SHP77 (cell line): Measurements from ENCODE around the gene CEP63.

Experiments used
- DNase-seq, 2 experiments: peaks; one replicate each; lab custom pipeline; 2025; lab: John Stamatoyannopoulos, UW

The CEP63 gene

GRCh38 chr3:134608023-134608770 lies 122.3 kb downstream of the CEP63 start:
- no peak for DNase-seq

DNA sequence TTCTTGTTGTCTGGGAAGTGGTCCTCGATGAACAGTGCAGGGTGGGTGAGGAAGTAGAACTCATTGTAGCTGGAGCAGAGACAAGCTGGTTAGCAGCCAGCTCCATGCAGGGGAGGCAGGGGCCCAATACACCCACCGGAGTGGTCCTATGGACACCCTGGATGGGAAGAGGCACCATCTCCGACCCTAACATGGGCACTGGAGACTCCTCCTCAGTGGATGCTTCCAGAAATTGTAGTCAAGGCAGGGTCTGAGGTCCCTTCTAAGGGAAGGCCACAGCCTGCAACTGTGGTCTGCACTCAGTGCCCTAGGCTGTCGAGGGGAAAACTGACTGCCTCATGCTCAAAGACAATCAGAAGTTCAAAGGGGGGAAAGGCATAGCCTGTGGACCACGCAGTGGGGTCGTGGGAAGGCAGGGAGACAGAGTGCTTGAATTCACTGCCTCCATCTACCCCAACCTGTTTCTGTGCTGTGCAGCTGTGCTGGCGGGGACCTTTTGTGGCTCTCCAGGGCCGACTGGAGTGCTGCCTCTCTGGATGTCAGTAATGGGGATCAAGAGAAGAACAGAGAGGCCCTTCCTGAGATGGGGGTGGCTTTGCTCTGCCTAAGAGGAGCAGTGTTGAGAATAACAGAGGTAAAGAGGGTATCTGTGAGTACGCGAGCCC lies 123.0 kb downstream of the CEP63 start:
- DNase-seq, result no peak

GRCh38 chr3:134609821-134610431 lies 124.1 kb downstream of the CEP63 start:
- DNase-seq, result no peak

DNA sequence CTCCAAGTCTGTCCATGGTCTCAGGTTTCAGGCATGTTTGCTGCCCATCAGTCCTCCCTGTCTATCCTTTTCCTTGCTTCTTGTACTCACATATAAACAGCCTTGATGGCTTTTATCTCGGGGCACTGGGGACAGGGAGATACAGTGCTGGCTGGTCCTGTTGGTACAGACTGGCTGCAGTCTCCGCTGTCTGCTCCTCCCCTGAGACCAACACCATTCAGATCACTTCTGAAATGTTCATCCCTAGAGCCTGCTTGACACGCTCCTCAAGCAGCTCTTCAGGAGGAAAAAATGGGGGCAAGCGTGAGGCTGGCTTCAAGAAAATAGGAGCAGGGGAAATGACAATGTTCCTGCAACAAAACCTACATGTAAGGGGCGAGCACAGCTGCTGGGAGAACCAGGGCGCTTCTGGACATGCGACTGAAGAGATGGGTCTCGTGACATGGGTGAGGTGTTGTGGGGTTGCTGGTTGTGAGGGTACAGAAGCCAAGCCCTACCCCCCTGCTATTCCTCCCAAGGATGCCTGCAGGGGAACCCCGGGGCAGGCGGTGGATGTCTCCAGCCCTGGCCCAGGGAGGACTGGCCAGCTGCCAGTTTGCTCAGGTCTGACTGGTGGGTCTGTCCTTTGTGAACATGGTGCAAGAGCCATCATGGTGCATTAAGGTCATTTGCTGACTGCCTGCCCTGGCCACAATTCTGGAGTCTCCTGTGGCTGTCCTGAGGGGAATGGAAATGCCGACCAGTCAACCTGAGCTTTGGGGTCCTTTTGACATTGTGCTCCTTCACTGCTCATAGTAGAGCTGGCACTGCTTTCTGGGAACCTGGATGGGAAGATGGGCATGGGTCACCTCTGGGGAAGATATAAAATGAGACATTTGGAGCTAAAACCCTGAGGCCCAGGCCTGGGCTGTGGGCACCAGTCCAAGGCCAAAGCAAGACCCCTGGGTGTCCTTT lies 124.9 kb downstream of the CEP63 start:
- no peak for DNase-seq

GRCh38 chr3:134611516-134611915 lies 125.7 kb downstream of the CEP63 start:
- DNase-seq, result no peak

DNA sequence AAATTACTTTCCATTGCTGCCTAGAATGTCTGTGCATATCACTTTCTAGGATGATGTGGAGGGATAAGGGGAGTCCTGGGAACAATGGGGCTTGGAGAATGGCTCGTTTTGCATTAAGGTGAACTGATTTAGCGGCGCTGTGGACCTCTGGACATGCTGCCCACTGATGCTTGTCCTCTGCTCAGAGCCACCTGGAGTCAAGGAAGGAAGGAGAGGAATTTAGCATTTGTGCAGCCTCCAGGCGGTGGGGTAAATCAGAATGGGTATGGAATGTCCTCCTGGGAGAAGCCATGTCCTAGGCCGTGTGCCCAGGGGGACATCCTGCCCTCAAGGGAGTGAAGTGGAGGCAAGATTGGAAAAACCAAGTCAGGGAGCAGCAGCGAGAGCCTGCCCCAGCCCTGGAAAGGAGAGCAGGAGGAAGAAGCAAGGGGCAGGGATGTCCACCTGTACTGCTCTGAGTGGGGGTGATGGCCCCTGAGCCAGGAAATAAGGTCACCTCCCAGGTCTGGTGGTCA lies 127.2 kb downstream of the CEP63 start:
- DNase-seq, result no peak

GRCh38 chr3:134614955-134615354 lies 129.1 kb downstream of the CEP63 start:
- DNase-seq, result no peak

- DNase-seq, result no peak
These were observed 129.9 kb downstream of the CEP63 start for GRCh38 chr3:134615743-134616142.

DNA sequence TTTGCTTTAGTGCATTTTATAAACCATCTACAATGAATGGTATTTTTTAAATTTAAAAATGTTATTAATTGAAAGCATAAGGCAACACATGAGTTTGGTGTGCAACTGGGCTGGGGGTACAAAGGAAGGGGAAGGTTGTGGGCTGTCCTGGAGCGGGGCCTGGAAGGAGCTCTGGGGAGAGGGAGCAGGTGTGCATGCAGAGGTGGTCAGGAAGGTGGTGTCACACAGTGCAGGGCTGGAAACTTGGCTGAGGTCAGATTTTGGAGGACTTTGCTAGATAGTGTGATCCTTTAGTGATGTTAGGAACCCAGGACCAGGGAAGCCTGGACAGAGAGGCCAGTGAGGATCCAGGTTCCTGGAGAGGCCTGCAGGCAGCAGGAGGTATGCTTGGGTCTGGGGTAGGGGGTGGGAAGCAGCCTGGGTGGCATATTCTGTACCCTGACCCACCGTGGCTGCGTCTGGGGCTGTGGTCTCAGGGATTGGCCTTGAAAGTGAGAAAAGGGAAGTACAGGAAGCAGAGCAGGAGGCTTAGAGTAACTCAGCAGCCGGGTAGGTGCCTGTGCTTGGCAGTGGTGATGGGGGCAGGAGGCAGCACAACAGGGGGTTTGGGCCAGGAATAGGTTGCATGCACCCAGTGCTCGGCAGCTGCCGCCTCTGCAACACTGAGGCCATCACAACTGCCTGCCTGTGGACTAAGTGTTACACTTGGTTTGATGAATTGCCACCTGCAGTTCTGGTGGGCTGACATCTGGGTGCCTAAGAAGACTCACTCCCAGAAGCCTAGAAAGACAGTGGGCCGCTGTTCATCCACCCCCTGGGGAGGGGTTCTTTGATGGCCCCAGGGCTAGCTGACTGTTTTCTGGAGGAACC lies 132.0 kb downstream of the CEP63 start:
- no peak for DNase-seq

- no peak for DNase-seq
These were observed 132.8 kb downstream of the CEP63 start for GRCh38 chr3:134618478-134619300.

- no peak for DNase-seq
These were observed 133.4 kb downstream of the CEP63 start for GRCh38 chr3:134619301-134619615.

DNA sequence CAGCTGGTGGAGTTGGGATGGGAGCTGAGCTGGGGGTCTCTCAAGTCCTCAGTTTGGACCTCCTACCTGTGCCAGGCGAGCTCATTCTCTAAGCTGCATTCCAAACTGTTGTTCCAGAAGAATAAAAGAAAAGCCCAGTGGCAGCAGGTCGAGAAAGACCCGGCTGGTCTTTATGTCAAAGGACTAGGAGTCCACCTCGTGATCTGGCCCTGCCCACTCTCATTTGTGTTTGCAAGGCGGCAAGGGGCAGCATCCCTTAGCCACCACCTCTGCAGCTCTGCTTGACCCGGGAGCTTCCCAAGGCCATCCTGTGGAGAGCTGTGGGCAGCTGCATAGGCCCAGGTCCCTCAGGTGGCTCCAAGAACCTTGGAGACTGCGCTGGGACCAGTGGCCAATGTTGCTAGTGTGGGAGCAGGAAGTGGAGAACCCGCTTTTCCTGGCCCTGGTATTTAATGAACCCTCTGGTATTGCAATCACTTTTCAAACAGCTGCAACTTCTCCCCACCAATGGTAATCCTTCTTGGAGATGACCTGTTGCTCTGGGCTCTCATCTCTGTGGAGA lies 134.1 kb downstream of the CEP63 start:
- DNase-seq, result no peak

DNA sequence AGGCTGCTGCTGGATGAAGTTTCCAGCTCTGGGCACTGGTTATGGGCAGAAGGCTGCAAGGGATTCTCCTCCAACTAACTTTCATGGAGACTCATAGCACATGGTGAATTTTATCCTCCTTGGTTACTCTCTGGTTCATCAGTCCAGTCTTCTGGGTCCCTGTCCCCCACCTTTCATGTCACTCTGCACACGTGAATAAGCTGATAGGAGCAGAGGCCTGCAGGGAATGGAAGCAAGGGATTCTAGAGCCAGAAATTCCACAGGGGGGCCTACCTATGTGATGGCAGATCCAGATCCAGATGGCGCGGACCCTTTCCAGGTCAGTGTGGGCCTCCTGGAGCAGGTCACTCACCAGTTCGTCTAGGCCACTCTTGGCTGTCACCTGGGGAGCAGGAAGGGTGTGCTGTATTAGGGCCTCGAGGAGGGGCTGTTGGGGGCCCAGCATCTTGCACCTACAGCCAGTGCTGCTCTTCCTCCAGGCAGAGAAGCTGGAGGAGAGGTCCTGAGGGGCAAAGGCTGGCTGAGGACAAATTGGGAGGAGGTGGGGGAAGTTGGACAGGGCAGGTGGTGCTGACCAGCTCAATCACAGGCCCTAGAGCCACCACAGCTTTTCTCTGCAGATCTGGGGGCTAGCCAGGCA lies 134.7 kb downstream of the CEP63 start:
- no peak for DNase-seq

DNA sequence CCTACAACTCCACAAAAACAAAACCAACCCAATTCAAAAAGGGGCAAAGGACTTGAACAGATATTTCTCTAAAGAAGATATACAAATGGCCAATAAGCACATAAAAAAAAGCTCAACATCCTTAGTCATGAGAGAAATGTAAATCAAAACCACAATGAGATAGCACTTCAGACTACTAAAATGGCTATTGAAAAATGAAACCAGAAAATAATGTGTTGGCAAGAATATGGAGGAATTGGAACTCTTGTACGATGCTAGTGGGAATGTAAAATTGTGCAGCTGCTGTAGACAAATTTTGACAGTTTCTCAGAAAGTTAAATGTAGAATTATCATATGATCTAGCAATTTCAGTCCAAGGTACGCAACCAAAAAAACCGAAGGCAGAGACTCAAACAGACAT lies 136.0 kb downstream of the CEP63 start:
- no peak for DNase-seq

- DNase-seq, result no peak
These were observed 137.0 kb downstream of the CEP63 start for GRCh38 chr3:134622806-134623365.

GRCh38 chr3:134623615-134624245 lies 137.9 kb downstream of the CEP63 start:
- DNase-seq, result no peak
